PC-9 (cell line): ENCODE measurements around the gene SUGCT. TPM values are rescaled to one million over a fixed set of nuclear protein-coding genes. Genes with fewer than 3 reads are reported as not detected.
"Not testable (repeated sequence)": the region's sequence is repeated elsewhere in the genome, so short reads cannot be mapped to it uniquely, and the experiment has no call there.

Experiments used
- BruUV-seq: library from RNA; stranded (reverse); fragments of 400-500 nt; replicated peaks from 2 replicates; lab custom pipeline; 2021; lab: Mats Ljungman, UMichigan
- CTCF ChIA-PET: fragments of 300-600 bp; sonication (Branson Sonifier 250); formaldehyde crosslinking; loops from one replicate; lab custom pipeline; 2022; ENCODE audit warnings: antibody characterized with exemption; lab: Charles Lee
- POLR2A ChIA-PET: fragments of 300-600 bp; sonication (Branson Sonifier 250); formaldehyde crosslinking; loops from one replicate; lab custom pipeline; 2022; ENCODE audit warnings: antibody characterized with exemption; ENCODE audit not compliant: unreplicated experiment; lab: Charles Lee
- DNase-seq, 2 experiments: peaks; one replicate each; pipeline versions ENCODE4 v3.0.0 to v3.0.0-alpha.2; 2015 to 2022; ENCODE audit warnings: mixed read lengths in 1 of 2
- H2AFZ ChIP-seq: fragments of 200-600 bp; sonication (generic); 2 replicates; pipeline ENCODE4 v1.8.1; 2017; ENCODE audit warnings: antibody characterized with exemption
- H3F3A ChIP-seq: fragments of 200-600 bp; sonication (generic); 2 replicates; pipeline ENCODE4 v1.8.1; 2017; ENCODE audit warnings: antibody characterized with exemption, mild to moderate bottlenecking, low read depth; ENCODE audit not compliant: insufficient read depth
- H3K27ac ChIP-seq: fragments of 200-600 bp; sonication (generic); 2 replicates; pipeline ENCODE4 v1.6.1; 2016; ENCODE audit warnings: mixed run types
- H3K27me3 ChIP-seq: fragments of 200-600 bp; sonication (generic); 2 replicates; pipeline ENCODE4 v1.6.1; 2016; ENCODE audit warnings: low read depth, mixed run types; ENCODE audit not compliant: insufficient read depth
- H3K36me3 ChIP-seq: fragments of 200-600 bp; sonication (generic); 2 replicates; pipeline ENCODE4 v1.6.1; 2016; ENCODE audit warnings: low read depth, mixed run types
- H3K4me1 ChIP-seq: fragments of 200-600 bp; sonication (generic); replicated peaks from 2 replicates; pipeline ENCODE4 v1.6.1; 2016; ENCODE audit warnings: mixed run types; ENCODE audit not compliant: insufficient read depth
- H3K4me2 ChIP-seq: fragments of 200-600 bp; sonication (generic); 2 replicates; pipeline ENCODE4 v1.6.1; 2017; ENCODE audit warnings: mixed run types
- H3K4me3 ChIP-seq: fragments of 200-600 bp; sonication (generic); 2 replicates; pipeline ENCODE4 v1.6.1; 2016; ENCODE audit warnings: mixed run types
- H3K79me2 ChIP-seq: fragments of 200-600 bp; sonication (generic); 2 replicates; pipeline ENCODE4 v1.6.1; 2017; ENCODE audit warnings: low read depth, mixed run types
- H3K9me2 ChIP-seq: fragments of 200-600 bp; sonication (generic); 2 replicates; pipeline ENCODE4 v1.8.1; 2017; ENCODE audit warnings: mild to moderate bottlenecking; ENCODE audit not compliant: insufficient read depth
- H3K9me3 ChIP-seq: fragments of 200-600 bp; sonication (generic); 2 replicates; pipeline ENCODE4 v1.8.1; 2016; ENCODE audit warnings: low read depth; ENCODE audit not compliant: insufficient read depth
- H4K20me1 ChIP-seq: fragments of 200-600 bp; sonication (generic); 2 replicates; pipeline ENCODE4 v1.8.1; 2017; ENCODE audit not compliant: insufficient read depth
- EZH2 ChIP-seq: fragments of 200-600 bp; sonication (generic); IDR thresholded peaks from 2 replicates; pipeline ENCODE4 v1.8.0; 2017; ENCODE audit warnings: antibody characterized with exemption, low read depth
- intact Hi-C: fragments of 100-400 bp; cut with micrococcal nuclease; formaldehyde crosslinking; loops from one replicate; pipeline ENCODE4 v1.10.0; 2022; ENCODE audit not compliant: unreplicated experiment
- total RNA-seq: library from RNA; stranded (reverse); gene quantifications from 2 replicates; pipeline ENCODE4 v1.2.3, GENCODE V29; 2021
- TF ChIP-seq, protein P1 (sequence below): fragments of 200-600 bp; sonication (generic); conservative IDR thresholded peaks from 2 replicates; pipeline ENCODE4 v1.6.1; 2017; ENCODE audit warnings: mixed run types, antibody characterized with exemption, mild to moderate bottlenecking, moderate library complexity

Gene SUGCT
- total RNA-seq, 1 experiment from 2014 or later: 3.5 TPM

DNA sequence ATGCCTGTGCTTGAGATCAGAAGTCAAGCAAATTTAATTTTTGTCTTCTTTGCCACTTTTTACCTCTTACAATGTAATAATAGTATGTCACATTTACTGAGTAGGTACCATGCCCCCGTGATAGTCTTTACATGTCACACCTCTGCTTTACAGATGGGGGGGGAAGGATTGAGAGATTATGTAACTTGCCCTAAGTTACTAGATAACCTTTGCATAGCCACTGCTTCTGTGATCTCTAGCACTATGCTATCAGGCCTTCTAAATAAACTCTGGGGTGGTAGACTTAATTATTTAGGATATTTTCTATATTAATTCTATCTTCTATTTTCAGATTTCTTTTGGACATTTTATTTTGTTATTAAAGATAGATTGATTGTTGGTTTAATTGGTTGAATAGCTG lies 514.4 kb downstream of the SUGCT start:
- Histone ChIP-seq H3K27me3 (no peaks in the 10 kb centered on the region), H3K36me3 (no peaks in the 10 kb centered on the region), H3K9me2 (no peaks in the 10 kb centered on the region), H3F3A (no peaks in the 10 kb centered on the region), H4K20me1 (no peaks in the 10 kb centered on the region), H3K79me2 (no peaks in the 10 kb centered on the region), H3K4me3 (no peak overlapping the region), H3K27ac (no peak overlapping the region), H3K9me3 (0 out of 2 replicates have a peak, but pooled peaks cover 6% of the 10 kb centered on the region), H2AFZ (no peak overlapping the region), H3K4me2 (no peak overlapping the region), H3K4me1 (no peaks in the 10 kb centered on the region)
- DNase-seq: no peak
- intact Hi-C loops: no loop called here
- no peak for TF ChIP-seq EZH2
- TF ChIP-seq, protein P1, sequence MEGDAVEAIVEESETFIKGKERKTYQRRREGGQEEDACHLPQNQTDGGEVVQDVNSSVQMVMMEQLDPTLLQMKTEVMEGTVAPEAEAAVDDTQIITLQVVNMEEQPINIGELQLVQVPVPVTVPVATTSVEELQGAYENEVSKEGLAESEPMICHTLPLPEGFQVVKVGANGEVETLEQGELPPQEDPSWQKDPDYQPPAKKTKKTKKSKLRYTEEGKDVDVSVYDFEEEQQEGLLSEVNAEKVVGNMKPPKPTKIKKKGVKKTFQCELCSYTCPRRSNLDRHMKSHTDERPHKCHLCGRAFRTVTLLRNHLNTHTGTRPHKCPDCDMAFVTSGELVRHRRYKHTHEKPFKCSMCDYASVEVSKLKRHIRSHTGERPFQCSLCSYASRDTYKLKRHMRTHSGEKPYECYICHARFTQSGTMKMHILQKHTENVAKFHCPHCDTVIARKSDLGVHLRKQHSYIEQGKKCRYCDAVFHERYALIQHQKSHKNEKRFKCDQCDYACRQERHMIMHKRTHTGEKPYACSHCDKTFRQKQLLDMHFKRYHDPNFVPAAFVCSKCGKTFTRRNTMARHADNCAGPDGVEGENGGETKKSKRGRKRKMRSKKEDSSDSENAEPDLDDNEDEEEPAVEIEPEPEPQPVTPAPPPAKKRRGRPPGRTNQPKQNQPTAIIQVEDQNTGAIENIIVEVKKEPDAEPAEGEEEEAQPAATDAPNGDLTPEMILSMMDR: no peak
- CTCF ChIA-PET: no interaction called here
- POLR2A ChIA-PET: interaction anchor here (0.6 kb wide), 1 partner anchor 125 kb away, joined by 8 read pairs; no protein-coding TSS in a partner anchor
- no TSS peak for BruUV-seq

DNA sequence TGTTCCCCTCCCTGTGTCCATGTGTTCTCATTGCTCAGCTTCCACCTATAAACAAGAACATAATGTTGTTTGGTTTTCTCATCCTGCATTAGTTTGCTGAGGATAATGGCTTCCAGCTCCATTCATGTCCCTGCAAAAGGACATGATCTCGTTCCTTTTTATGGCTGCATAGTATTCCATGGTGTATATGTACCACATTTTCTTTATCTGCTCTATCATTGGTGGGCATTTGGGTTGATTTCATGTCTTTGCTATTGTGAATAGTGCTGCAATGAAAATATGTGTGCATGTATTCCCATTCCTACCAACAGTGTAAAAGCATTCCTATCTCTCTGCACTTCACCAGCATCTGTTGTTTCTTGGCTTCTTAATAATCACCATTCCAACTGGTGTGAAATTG lies 516.1 kb downstream of the SUGCT start:
- H3K79me2 ChIP-seq, DNase-seq, H4K20me1 ChIP-seq, intact Hi-C loops, H3K4me1 ChIP-seq, BruUV-seq, H2AFZ ChIP-seq, POLR2A ChIA-PET, H3K27ac ChIP-seq, H3K27me3 ChIP-seq, H3F3A ChIP-seq, CTCF ChIA-PET, H3K36me3 ChIP-seq, H3K4me2 ChIP-seq, H3K4me3 ChIP-seq, H3K9me3 ChIP-seq, H3K9me2 ChIP-seq: not testable (repeated sequence)

DNA sequence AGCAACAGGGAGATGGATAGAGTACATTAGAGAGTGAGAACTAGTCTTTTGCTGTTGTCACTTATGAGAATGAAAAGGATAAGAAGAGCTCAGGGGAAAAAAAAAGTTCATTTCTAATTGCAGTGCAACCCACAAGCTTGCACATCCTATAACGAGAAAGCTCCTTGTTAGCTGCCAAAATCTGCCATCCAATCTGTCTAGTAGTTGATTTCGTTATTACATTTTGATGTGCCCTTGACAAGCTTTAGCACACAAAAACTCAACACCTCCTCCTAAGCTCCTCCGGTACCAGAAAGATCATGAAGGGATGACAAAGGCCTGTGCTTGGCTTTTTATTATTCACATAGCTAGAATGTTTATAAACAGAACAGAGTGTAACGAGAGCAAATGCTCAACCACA lies 519.4 kb downstream of the SUGCT start:
- Histone ChIP-seq H3K4me1 (no peaks in the 10 kb centered on the region), H3K27ac (no peak overlapping the region), H3K27me3 (no peaks in the 10 kb centered on the region), H3K4me3 (no peak overlapping the region), H3K4me2 (no peak overlapping the region), H4K20me1 (no peaks in the 10 kb centered on the region), H3K36me3 (no peaks in the 10 kb centered on the region), H3K79me2 (no peaks in the 10 kb centered on the region), H3F3A (no peaks in the 10 kb centered on the region), H3K9me2 (no peaks in the 10 kb centered on the region), H2AFZ (no peak overlapping the region), H3K9me3 (0 out of 2 replicates have a peak, but pooled peaks cover 6% of the 10 kb centered on the region)
- BruUV-seq: no TSS peak
- intact Hi-C loops: no loop called here
- ChIA-PET POLR2A (no interaction called here), CTCF (no interaction called here)
- DNase-seq: no peak
- TF ChIP-seq, protein P1: no peak
- TF ChIP-seq EZH2: no peak

DNA sequence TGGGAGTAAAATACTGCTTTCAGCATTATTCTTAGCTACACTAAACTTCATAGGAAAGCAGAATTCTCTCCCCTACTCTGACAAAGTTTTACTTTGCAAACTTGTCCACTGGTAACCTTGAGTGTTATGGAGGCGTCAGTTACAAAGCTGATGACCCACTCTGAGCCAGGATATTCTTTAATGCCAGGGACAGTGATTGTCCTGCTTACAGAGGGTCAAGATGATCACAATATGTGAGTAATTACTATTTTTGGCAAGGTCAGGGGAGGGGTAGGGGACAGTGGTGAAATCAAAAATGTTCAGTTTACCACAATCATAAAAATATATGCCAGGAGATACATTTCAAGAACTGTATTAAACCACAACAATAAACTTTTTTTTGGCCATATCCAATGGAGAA lies 520.6 kb downstream of the SUGCT start:
- intact Hi-C loops: no loop called here
- H3K36me3 ChIP-seq: no peaks in the 10 kb centered on the region
- H3K27ac ChIP-seq: no peak overlapping the region
- no peaks in the 10 kb centered on the region for H3F3A ChIP-seq
- H3K9me2 ChIP-seq: no peaks in the 10 kb centered on the region
- H3K4me3 ChIP-seq: no peak overlapping the region
- H3K27me3 ChIP-seq: no peaks in the 10 kb centered on the region
- ChIA-PET POLR2A (no interaction called here), CTCF (no interaction called here)
- no TSS peak for BruUV-seq
- no peaks in the 10 kb centered on the region for H3K4me1 ChIP-seq
- no peak overlapping the region for H2AFZ ChIP-seq
- H4K20me1 ChIP-seq: no peaks in the 10 kb centered on the region
- H3K79me2 ChIP-seq: no peaks in the 10 kb centered on the region
- TF ChIP-seq, protein P1: no peak
- TF ChIP-seq EZH2: no peak
- no peak for DNase-seq
- 0 out of 2 replicates have a peak, but pooled peaks cover 6% of the 10 kb centered on the region for H3K9me3 ChIP-seq
- H3K4me2 ChIP-seq: no peak overlapping the region
